MM.1S (cell line): ENCODE results near the gene ZNF280C.

Source experiments
- DNase-seq: peaks from one replicate; pipeline ENCODE4 v3.0.0-alpha.2; 2015
- H2AFZ ChIP-seq: fragments of 300-600 bp; sonication (generic); 2 replicates; pipeline ENCODE4 v1.6.0; 2016; ENCODE audit warnings: antibody characterized with exemption, low read length
- H3F3A ChIP-seq: fragments of 300-600 bp; sonication (generic); 2 replicates; pipeline ENCODE4 v1.6.1; 2016; ENCODE audit warnings: mild to moderate bottlenecking, antibody characterized with exemption, low read length, moderate library complexity, mixed read lengths; ENCODE audit not compliant: insufficient read depth
- H3K27ac ChIP-seq: fragments of 300-600 bp; sonication (generic); 2 replicates; pipeline ENCODE4 v1.5.1; 2016; ENCODE audit warnings: mild to moderate bottlenecking, low read length
- H3K27me3 ChIP-seq: fragments of 300-600 bp; sonication (generic); replicated peaks from 2 replicates; pipeline ENCODE4 v1.6.0; 2016; ENCODE audit warnings: low read length; ENCODE audit not compliant: insufficient read depth
- H3K36me3 ChIP-seq: fragments of 300-600 bp; sonication (generic); replicated peaks from 2 replicates; pipeline ENCODE4 v1.6.1; 2016; ENCODE audit warnings: mild to moderate bottlenecking, low read length, mixed read lengths; ENCODE audit not compliant: insufficient read depth
- H3K4me1 ChIP-seq: fragments of 300-600 bp; sonication (generic); 2 replicates; pipeline ENCODE4 v1.6.1; 2016; ENCODE audit warnings: low read length, mixed read lengths
- H3K4me2 ChIP-seq: fragments of 300-600 bp; sonication (generic); 2 replicates; pipeline ENCODE4 v1.6.0; 2016; ENCODE audit warnings: low read depth, low read length
- H3K4me3 ChIP-seq: fragments of 300-600 bp; sonication (generic); 2 replicates; pipeline ENCODE4 v1.5.1; 2016; ENCODE audit warnings: low read length, mixed read lengths
- H3K79me2 ChIP-seq: fragments of 300-600 bp; sonication (generic); 2 replicates; pipeline ENCODE4 v1.6.1; 2016; ENCODE audit warnings: mixed run types, low read length, mixed read lengths
- H3K9ac ChIP-seq: fragments of 300-600 bp; sonication (generic); 2 replicates; pipeline ENCODE4 v1.6.1; 2016; ENCODE audit warnings: low read length, mixed read lengths
- H3K9me2 ChIP-seq: fragments of 300-600 bp; sonication (generic); replicated peaks from 2 replicates; pipeline ENCODE4 v1.6.1; 2016; ENCODE audit warnings: mild to moderate bottlenecking, low read length, mixed read lengths; ENCODE audit not compliant: insufficient read depth
- H3K9me3 ChIP-seq: fragments of 300-600 bp; sonication (generic); replicated peaks from 2 replicates; pipeline ENCODE4 v1.6.1; 2016; ENCODE audit warnings: mild to moderate bottlenecking, low read length, mixed read lengths; ENCODE audit not compliant: insufficient read depth
- H4K20me1 ChIP-seq: fragments of 300-600 bp; sonication (generic); 2 replicates; pipeline ENCODE4 v1.6.1; 2016; ENCODE audit warnings: mild to moderate bottlenecking, low read length, moderate library complexity, mixed read lengths; ENCODE audit not compliant: insufficient read depth
- CTCF ChIP-seq: fragments of 300-600 bp; sonication (generic); IDR thresholded peaks from 2 replicates; pipeline ENCODE4 v1.5.1; 2016; ENCODE audit warnings: antibody characterized with exemption, low read length, mixed read lengths
- EZH2 ChIP-seq: fragments of 300-600 bp; sonication (generic); optimal IDR thresholded peaks from 2 replicates; pipeline ENCODE3; 2017; ENCODE audit warnings: low read depth, mild to moderate bottlenecking, antibody characterized with exemption, low read length, mixed read lengths
- EZH2phosphoT487 ChIP-seq: fragments of 300-600 bp; sonication (generic); IDR thresholded peaks from 2 replicates; pipeline ENCODE4 v1.6.1; 2018; ENCODE audit warnings: antibody characterized with exemption, low read length

ZNF280C gene

GRCh38 chrX:130287071-130287770 lies 18.5 kb upstream of the ZNF280C start:
- Histone ChIP-seq H3K9me2 (no peaks in the 10 kb centered on the region), H3K4me2 (peak overlapping the region; percentile 7; the same call in 1 of the 2 replicates), H3K9ac (no peak overlapping the region), H3K79me2 (no peaks in the 10 kb centered on the region), H4K20me1 (no peaks in the 10 kb centered on the region), H3K36me3 (no peaks in the 10 kb centered on the region), H3K27ac (no peak overlapping the region), H3K9me3 (no peaks in the 10 kb centered on the region), H3F3A (no peaks in the 10 kb centered on the region), H3K27me3 (no peaks in the 10 kb centered on the region), H2AFZ (no peak overlapping the region), H3K4me3 (no peak overlapping the region), H3K4me1 (no peaks in the 10 kb centered on the region)
- no peak for TF ChIP-seq EZH2
- no peak for TF ChIP-seq EZH2phosphoT487
- no peak for DNase-seq

- Histone ChIP-seq H3K4me2 (no peak overlapping the region), H3K4me3 (no peak overlapping the region), H3K9me3 (no peaks in the 10 kb centered on the region), H3K9ac (no peak overlapping the region), H4K20me1 (no peaks in the 10 kb centered on the region), H3F3A (no peaks in the 10 kb centered on the region), H3K9me2 (no peaks in the 10 kb centered on the region), H2AFZ (no peak overlapping the region), H3K79me2 (no peaks in the 10 kb centered on the region), H3K4me1 (no peaks in the 10 kb centered on the region), H3K27me3 (no peaks in the 10 kb centered on the region), H3K27ac (no peak overlapping the region), H3K36me3 (no peaks in the 10 kb centered on the region)
- no peak for DNase-seq
- TF ChIP-seq CTCF (no peak), EZH2 (no peak), EZH2phosphoT487 (no peak)
Measured at GRCh38 chrX:130285710-130286109, 17.0 kb upstream of the ZNF280C start.

GRCh38 chrX:130285069-130285620 lies 16.4 kb upstream of the ZNF280C start:
- Histone ChIP-seq H3K9me2 (no peaks in the 10 kb centered on the region), H2AFZ (no peak overlapping the region), H3K4me3 (no peak overlapping the region), H3K9ac (no peak overlapping the region), H3K36me3 (no peaks in the 10 kb centered on the region), H3K4me1 (no peaks in the 10 kb centered on the region), H3K9me3 (no peaks in the 10 kb centered on the region), H3K27ac (no peak overlapping the region), H3K79me2 (no peaks in the 10 kb centered on the region), H3K27me3 (no peaks in the 10 kb centered on the region), H4K20me1 (no peaks in the 10 kb centered on the region), H3F3A (no peaks in the 10 kb centered on the region), H3K4me2 (no peak overlapping the region)
- TF ChIP-seq EZH2phosphoT487 (no peak), EZH2 (no peak), CTCF (no peak)
- DNase-seq, result no peak

GRCh38 chrX:130282151-130282550 lies 13.5 kb upstream of the ZNF280C start:
- no peaks in the 10 kb centered on the region for H3K4me1 ChIP-seq
- no peaks in the 10 kb centered on the region for H3K79me2 ChIP-seq
- H3K9me3 ChIP-seq, result no peaks in the 10 kb centered on the region
- H3F3A ChIP-seq, result no peaks in the 10 kb centered on the region
- DNase-seq, result no peak
- no peak overlapping the region for H3K27ac ChIP-seq
- no peak overlapping the region for H3K4me3 ChIP-seq
- no peak overlapping the region for H3K9ac ChIP-seq
- H3K36me3 ChIP-seq, result no peaks in the 10 kb centered on the region
- H4K20me1 ChIP-seq, result no peaks in the 10 kb centered on the region
- H2AFZ ChIP-seq, result no peak overlapping the region
- no peak for TF ChIP-seq CTCF
- no peaks in the 10 kb centered on the region for H3K27me3 ChIP-seq
- H3K9me2 ChIP-seq, result no peaks in the 10 kb centered on the region
- H3K4me2 ChIP-seq, result no peak overlapping the region
